HG03571 (cell line): ENCODE data around the gene ITGB2.
A peak's percentile ranks its signal among the peaks of the same experiment; 100 is the strongest.
"Not testable (repeated sequence)": the region's sequence is repeated elsewhere in the genome, so short reads cannot be mapped to it uniquely, and the experiment has no call there.

Experiments used
- ATAC-seq: cut with Tn5 transposase; IDR thresholded peaks from one replicate; pipeline ENCODE4 v1.9.1; 2021; ENCODE audit not compliant: unreplicated experiment

Gene ITGB2

GRCh38 chr21:44942566-44942965, 21.9 kb upstream of the ITGB2 start:
- ATAC-seq = no peak

DNA sequence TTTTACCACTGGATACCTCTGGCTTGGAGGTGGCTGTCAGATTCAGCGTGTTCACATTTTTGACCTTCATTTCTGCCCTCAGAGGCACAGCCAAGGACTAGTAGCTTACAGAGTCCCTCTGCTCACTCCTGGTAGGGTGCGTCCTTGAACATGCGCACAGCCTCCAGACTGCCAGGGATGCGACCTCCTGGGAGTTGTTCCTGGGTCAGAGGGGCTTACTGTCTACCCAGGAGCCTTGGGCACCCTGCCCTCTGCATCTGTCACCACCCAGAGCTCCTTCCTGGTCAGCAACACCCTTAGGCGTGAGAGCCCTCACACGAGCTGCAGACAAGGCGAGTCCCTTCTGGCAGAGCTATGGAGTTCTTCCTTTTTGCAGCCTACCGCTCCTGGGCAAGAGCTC, 20.9 kb upstream of the ITGB2 start:
- no peak for ATAC-seq

- ATAC-seq = peak; percentile 16
These were observed 19.5 kb upstream of the ITGB2 start for GRCh38 chr21:44940116-44940631.

GRCh38 chr21:44939532-44940115, 18.9 kb upstream of the ITGB2 start, which contains the start of gene SLX9:
Gene SLX9, plus strand, starts transcription at chr21:44940029. Its CDS starts 29 bp downstream, at chr21:44940058.
- peak; percentile 72 for ATAC-seq

DNA sequence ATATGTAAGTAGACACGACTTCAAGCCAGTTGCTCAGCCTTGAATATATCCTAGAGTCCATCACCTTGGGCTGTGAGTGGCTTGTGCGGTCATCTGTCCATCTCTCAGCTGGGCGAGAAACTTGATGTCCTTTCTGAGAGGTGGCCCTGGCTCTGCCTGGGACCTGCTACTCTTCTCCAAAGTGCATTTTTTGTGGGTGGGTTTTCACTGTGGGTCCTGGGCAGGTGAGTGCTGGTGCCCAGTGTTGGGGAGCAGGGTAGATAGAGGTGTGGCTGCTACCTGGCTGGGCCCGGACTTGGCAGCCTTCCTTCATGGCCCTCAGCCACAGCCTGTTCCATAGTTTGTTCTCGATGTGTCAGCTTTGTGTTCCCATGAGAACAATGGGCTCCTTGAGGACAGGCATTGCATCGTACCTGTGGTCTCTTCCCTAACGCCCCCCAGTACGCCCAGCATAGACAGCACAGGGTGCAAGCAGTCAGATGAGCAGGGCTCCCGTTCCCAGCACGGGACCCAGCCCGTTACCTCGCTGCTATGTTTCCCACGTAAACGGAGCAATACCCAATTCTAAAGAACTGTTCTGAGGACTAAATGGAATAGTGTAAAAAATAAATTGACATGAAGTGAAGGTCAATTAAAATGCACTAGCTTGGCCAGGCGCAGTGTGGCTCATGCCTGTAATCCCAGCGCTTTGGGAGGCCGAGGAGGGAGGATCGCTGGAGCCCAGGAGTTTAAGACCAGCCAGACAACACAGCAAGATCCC, 18.3 kb upstream of the ITGB2 start:
- ATAC-seq = no peak

DNA sequence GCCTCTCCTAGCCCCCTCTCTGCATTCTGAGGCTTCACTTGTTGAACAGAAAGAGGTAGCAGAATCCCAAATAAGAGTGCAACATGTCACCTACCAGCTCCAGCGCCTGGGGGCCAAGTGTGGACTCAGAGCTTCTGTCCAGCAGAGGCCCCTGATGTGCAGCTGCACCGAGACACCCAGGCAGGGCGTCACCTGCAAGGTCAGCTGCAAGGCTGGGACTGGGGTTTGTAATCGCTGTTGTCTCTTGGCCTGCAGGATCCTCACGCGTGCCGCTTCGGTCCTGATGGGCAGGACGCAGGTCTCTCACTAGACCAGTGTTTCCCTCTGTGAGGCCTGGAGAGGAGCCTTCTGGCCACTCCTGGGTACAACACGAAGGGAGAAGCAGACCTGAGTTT, 14.8 kb upstream of the ITGB2 start:
- no peak for ATAC-seq

DNA sequence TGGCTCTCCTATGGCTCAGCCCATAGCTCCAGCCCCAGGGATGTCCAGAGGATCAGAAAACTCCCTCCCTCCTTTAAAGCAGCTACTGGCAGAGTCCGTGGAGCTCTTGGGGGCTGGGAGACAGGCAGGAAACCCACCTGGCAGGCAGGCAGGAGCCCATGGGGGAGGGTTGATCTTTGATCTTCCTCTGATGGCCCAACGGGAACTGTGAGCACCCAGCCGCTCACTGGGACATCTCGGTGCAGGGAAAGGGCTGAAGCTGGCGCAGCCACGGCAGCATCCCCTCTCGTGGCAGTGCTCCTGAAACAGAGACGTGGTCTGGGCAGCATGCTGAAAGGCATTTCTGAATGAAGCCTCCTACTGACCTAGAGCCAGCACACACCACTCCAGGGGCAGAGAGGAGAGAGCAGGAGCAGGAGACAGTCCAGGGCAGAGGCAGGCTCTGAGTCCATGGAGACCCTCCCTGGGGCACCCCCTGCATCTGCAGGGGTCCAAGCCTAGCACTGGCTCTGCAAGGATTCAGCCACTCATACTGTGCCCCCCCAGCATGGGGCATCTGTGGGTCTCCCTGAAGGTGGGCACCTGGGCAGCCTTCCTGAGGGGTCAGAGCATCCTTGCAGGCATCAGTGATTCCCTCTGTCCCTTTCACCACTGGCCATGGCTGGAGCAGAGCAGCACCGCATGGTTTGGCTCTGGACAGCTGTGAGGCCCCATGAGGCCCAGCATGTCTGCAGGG, 14.3 kb upstream of the ITGB2 start:
- ATAC-seq = no peak

DNA sequence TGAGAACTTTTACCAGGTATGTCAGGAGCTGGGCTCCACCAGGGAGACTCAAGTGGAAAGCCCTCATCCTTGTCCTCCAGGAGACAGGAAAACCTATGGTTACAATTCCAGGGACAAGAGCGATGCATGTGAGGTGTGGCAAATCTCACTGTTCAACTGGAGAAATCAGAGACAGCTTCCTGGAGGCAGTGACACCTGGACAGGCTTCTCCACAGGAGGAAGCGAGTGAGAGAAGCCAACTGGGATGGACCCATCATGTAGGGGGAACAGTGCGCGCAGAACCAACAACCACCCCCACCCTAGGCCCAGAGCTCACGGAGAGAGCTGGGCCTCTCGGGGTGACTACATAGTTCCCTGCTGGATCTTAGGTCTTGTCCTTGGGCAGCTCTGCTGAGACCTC, 13.6 kb upstream of the ITGB2 start:
- no peak for ATAC-seq

DNA sequence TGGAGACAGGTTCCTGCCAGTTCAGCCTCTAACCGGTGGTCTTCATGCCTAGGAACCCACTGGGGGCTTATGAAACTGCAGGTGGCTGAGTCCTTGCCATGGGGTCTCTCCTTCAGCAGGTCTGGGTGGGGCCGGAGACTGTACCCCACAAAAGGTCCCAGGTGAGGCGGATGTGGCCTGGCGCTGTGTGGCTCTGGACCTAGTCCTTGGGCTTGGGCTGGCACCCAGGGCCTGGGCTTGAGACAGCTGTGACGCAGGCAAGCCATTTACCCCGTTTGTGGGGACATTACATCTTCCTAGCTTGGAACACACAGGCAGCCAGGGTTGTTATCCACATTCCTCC, 13.2 kb upstream of the ITGB2 start:
- no peak for ATAC-seq

DNA sequence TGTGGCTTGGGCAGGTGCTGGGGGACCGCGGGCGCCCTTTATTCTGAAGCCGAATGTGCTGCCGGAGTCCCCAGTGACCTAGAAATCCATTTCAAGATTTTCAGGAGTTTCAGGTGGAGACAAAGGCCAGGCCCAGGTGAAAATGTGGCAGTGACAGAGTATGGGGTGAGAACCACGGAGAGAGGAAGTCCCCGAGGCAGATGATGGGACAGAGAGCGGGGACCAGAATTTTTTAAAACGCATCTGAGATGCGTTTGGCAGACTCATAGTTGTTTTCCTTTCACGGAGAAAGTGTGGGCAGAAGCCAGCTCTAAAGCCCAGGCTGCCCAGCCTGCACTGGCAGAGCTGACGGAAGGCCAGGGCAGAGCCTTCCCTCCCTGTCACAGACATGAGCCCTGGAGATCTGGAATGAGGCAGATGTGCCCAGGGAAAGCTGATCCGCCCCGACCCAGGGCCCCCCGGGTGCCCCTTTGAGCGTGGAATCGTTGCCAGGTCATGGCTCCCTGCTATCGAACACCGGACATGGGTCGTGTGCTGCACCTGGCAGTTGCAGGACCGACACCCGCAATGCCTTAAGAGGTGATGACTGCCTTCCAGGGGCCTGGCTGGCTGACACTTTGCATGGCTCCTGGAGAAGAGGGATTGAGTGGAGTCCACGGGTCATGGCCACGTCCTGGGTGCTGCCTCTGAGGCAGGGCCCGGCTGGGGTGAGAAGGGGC, 12.7 kb upstream of the ITGB2 start:
- ATAC-seq = no peak

DNA sequence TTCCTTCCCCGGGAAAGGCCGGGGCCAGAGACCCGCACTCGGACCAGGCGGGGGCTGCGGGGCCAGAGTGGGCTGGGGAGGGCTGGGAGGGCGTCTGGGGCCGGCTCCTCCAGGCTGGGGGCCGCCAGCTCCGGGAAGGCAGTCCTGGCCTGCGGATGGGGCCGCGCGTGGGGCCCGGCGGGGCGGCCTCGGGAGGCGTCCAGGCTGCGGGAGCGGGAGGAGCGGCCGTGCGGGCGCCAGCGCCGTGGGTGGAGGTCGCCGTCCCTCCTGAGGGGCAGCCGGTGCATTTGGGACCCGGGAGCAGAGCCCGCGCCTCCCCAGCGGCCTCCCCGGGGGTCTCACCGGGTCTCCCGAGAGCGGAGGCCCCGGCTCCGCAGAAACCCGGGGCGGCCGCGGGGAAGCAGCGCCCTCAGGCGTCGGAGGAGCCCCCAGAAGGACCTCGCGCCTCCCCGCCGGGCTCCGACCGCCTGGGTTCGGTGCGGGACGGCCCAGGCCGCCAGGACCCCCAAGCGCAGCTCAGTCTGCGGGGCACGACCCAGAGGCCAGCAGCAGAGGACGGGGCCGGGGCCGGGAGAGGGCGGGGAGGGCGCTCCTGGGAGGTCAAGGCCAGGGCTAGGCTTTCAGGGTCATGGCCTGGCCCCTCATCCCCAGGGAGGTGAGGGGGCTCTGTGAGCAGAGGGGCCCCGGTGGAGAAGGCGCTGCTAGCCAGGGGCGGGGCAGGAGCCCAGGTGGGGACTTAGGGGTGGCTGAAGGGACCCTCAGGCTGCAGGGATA, 11.9 kb upstream of the ITGB2 start:
- no peak for ATAC-seq

GRCh38 chr21:44931501-44932407, 11.1 kb upstream of the ITGB2 start:
- ATAC-seq = no peak

- no peak for ATAC-seq
These were observed 10.4 kb upstream of the ITGB2 start for GRCh38 chr21:44931137-44931500.

DNA sequence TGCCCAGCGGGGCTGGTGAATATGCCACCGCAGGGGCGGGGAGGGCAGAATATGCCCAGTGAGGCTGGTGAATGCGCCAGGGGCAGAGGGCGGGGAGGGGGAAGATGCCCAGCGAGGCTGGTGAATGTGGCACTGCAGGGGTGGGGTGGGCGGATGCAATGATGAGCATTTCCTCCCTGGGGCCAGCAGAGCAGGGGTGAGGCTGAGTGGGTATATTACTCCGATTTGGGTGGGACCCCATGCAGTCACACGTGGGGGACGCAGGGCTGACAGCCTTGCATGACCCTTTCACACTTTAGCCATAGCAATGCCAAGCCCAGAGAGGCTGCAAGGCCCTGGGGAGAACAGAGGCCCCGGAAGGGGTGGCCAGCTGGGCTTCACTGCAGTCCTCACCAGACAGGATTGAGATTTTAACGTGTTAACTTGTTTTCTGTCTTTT, 9.9 kb upstream of the ITGB2 start:
- no peak for ATAC-seq

GRCh38 chr21:44929799-44930542, 9.3 kb upstream of the ITGB2 start:
- no peak for ATAC-seq

- ATAC-seq = no peak
These were observed 8.6 kb upstream of the ITGB2 start for GRCh38 chr21:44929242-44929798.

- ATAC-seq = not testable (repeated sequence)
These were observed 8.0 kb upstream of the ITGB2 start for GRCh38 chr21:44928500-44929241.
